ENCODE data around the gene ENO2. TPM values are rescaled to one million over a fixed set of nuclear protein-coding genes. Genes with fewer than 3 reads are reported as not detected.

The ENO2 gene
- total RNA-seq, 1 experiment from 2014 or later = 30.2 TPM

DNA sequence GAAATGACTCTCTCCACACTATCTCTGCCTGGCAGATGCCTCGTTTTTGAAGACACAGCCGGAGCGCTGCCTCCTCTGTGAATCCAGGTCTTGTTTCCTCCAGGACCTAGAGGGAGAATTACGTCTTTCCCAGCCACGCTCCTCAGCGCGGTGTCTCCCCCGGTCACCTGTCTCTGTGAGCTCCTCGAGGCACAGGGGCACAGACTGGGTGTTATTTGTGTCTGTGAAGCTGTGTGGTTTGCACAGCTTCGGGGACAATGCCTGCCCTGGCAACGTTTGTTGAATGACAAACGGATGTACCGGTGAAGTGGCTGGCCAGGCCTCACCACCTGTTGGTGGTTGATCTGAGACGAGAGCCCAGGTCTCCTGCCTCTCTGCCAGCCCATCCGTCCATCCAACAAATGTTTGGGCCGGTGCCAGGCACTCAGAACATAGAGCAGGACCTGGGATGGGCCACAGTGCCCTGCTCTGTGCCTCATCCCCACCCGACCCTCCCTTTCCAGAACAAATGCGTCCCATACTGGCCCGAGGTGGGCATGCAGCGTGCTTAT is 42.8 kb downstream of the ENO2 start:
- Histone ChIP-seq H3F3A (ENCODE audit: low read length, unreplicated experiment) (no peaks in the 10 kb centered on the region), H3K4me1 (ENCODE audit: insufficient read depth, low read length) (peaks cover 11% of the 10 kb centered on the region), H2AFZ (ENCODE audit: low read length) (no peak overlapping the region), H3K9ac (ENCODE audit: low read length) (no peak overlapping the region), H3K4me2 (ENCODE audit: low read length) (no peak overlapping the region), H3K4me3 (ENCODE audit: low read length) (no peak overlapping the region), H3K36me3 (ENCODE audit: low read depth, low read length) (no peaks in the 10 kb centered on the region), H3K9me3 (ENCODE audit: low read length) (no peaks in the 10 kb centered on the region), H3K27ac (ENCODE audit: low read length) (no peak overlapping the region), H4K20me1 (ENCODE audit: low read length) (no peaks in the 10 kb centered on the region), H3K27me3 (ENCODE audit: low read length) (no peaks in the 10 kb centered on the region), H3K9me2 (replicated peaks; ENCODE audit: low read length) (no peaks in the 10 kb centered on the region), H3K79me2 (ENCODE audit: low read length) (no peaks in the 10 kb centered on the region)
- ChIA-PET CTCF (no interaction called here), POLR2A (ENCODE audit: unreplicated experiment) (no interaction called here)
- TF ChIP-seq, protein P1, sequence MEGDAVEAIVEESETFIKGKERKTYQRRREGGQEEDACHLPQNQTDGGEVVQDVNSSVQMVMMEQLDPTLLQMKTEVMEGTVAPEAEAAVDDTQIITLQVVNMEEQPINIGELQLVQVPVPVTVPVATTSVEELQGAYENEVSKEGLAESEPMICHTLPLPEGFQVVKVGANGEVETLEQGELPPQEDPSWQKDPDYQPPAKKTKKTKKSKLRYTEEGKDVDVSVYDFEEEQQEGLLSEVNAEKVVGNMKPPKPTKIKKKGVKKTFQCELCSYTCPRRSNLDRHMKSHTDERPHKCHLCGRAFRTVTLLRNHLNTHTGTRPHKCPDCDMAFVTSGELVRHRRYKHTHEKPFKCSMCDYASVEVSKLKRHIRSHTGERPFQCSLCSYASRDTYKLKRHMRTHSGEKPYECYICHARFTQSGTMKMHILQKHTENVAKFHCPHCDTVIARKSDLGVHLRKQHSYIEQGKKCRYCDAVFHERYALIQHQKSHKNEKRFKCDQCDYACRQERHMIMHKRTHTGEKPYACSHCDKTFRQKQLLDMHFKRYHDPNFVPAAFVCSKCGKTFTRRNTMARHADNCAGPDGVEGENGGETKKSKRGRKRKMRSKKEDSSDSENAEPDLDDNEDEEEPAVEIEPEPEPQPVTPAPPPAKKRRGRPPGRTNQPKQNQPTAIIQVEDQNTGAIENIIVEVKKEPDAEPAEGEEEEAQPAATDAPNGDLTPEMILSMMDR (conservative IDR thresholded peaks at IDR 0.05; ENCODE audit: low read depth, low read length) = no peak
- no peak for TF ChIP-seq EZH2 (IDR thresholded peaks at IDR 0.05; ENCODE audit: low read length, unreplicated experiment)
- TF ChIP-seq EZH2phosphoT487 (IDR thresholded peaks at IDR 0.05; ENCODE audit: borderline replicate concordance, low read length) = no peak
- ATAC-seq (no peak), DNase-seq (no peak)
- intact Hi-C loops (cut with micrococcal nuclease) = no loop called here
- BruUV-seq (replicated peaks) = no TSS peak

DNA sequence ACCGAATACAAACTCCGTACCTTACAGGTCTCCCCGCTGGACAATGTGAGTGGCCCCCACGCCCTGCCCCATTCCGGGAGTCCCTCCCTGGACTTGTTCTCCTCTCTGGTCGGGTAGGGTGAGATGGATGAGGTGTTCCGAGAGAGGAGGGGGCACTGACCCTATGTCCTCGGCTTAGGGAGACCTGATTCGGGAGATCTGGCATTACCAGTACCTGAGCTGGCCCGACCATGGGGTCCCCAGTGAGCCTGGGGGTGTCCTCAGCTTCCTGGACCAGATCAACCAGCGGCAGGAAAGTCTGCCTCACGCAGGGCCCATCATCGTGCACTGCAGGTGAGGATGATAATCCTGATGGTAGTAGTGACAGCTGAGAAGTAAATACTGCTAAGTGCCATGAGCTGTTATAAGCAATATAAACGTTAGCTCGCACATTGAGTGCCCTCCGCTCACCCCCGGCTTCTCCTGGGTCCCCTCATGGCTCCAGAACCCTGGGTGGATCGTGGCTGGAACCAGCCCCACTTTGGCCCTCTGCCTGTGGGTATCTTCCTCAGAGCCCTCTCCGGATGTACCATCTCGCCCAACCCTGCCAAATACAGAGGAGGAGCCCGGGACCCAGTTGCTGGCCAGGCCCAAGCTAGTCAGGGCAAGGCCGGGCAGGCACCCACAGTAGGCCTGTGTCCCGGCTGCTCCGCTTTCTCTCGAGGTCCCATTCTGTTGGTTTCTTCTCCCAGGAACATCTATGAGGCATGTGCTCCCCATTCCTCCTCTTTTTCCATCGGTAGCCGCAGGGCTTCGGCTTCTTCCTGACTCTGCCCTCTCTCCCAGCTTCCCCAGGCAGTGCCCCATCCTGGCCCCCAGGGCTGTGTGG is 43.6 kb downstream of the ENO2 start:
- no TSS peak for BruUV-seq (replicated peaks)
- H2AFZ ChIP-seq (ENCODE audit: low read length) = no peak overlapping the region
- TF ChIP-seq EZH2 (IDR thresholded peaks at IDR 0.05; ENCODE audit: low read length, unreplicated experiment) (no peak), EZH2phosphoT487 (IDR thresholded peaks at IDR 0.05; ENCODE audit: borderline replicate concordance, low read length) (no peak)
- TF ChIP-seq, protein P1 (conservative IDR thresholded peaks at IDR 0.05; ENCODE audit: low read depth, low read length) = no peak
- no peaks in the 10 kb centered on the region for H3K79me2 ChIP-seq (ENCODE audit: low read length)
- no peak overlapping the region for H3K27ac ChIP-seq (ENCODE audit: low read length)
- no peaks in the 10 kb centered on the region for H3F3A ChIP-seq (ENCODE audit: low read length, unreplicated experiment)
- ChIA-PET POLR2A (ENCODE audit: unreplicated experiment) (no interaction called here), CTCF (no interaction called here)
- ATAC-seq (no peak), DNase-seq (no peak)
- H3K36me3 ChIP-seq (ENCODE audit: low read depth, low read length) = no peaks in the 10 kb centered on the region
- intact Hi-C loops (cut with micrococcal nuclease) = no loop called here
- peaks cover 14% of the 10 kb centered on the region for H3K4me1 ChIP-seq (ENCODE audit: insufficient read depth, low read length)
- no peaks in the 10 kb centered on the region for H4K20me1 ChIP-seq (ENCODE audit: low read length)
- H3K9me3 ChIP-seq (ENCODE audit: low read length) = no peaks in the 10 kb centered on the region
- H3K9me2 ChIP-seq (replicated peaks; ENCODE audit: low read length) = no peaks in the 10 kb centered on the region
- H3K4me2 ChIP-seq (ENCODE audit: low read length) = no peak overlapping the region
- H3K9ac ChIP-seq (ENCODE audit: low read length) = no peak overlapping the region
- no peak overlapping the region for H3K4me3 ChIP-seq (ENCODE audit: low read length)
- H3K27me3 ChIP-seq (ENCODE audit: low read length) = no peaks in the 10 kb centered on the region

DNA sequence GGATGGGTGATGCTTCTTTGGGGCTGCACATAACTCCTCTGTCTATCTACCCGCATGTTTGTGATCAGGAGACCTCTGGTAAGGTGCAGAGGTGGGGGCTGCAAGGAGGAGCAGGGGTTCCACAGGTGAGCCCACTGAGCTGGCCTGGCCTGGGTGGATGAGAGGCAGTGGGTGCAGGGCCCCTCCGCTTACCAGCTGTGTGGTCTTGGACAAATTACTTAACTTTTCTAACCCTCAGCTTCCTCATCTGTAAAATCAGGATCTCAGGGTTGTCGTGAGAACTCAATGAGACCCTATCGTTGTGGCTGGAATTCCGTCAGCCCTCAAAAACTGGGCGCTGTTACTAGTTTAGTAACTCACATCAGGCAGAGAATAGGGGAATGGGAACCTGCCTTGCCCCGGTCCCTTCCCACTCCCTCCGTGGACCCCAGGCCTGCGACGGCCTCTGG is 44.3 kb downstream of the ENO2 start:
- Histone ChIP-seq H3K9me2 (replicated peaks; ENCODE audit: low read length) (no peaks in the 10 kb centered on the region), H3K4me3 (ENCODE audit: low read length) (no peak overlapping the region), H3K4me2 (ENCODE audit: low read length) (no peak overlapping the region), H3K79me2 (ENCODE audit: low read length) (no peaks in the 10 kb centered on the region), H3K27me3 (ENCODE audit: low read length) (no peaks in the 10 kb centered on the region), H2AFZ (ENCODE audit: low read length) (no peak overlapping the region), H3K27ac (ENCODE audit: low read length) (no peak overlapping the region), H3K4me1 (ENCODE audit: insufficient read depth, low read length) (peaks cover 14% of the 10 kb centered on the region), H3K9ac (ENCODE audit: low read length) (no peak overlapping the region), H4K20me1 (ENCODE audit: low read length) (no peaks in the 10 kb centered on the region), H3K36me3 (ENCODE audit: low read depth, low read length) (no peaks in the 10 kb centered on the region), H3F3A (ENCODE audit: low read length, unreplicated experiment) (no peaks in the 10 kb centered on the region), H3K9me3 (ENCODE audit: low read length) (no peaks in the 10 kb centered on the region)
- no peak for DNase-seq
- intact Hi-C loops (cut with micrococcal nuclease) = no loop called here
- no TSS peak for BruUV-seq (replicated peaks)
- TF ChIP-seq EZH2 (IDR thresholded peaks at IDR 0.05; ENCODE audit: low read length, unreplicated experiment) (no peak), EZH2phosphoT487 (IDR thresholded peaks at IDR 0.05; ENCODE audit: borderline replicate concordance, low read length) (no peak)
- TF ChIP-seq, protein P1 (conservative IDR thresholded peaks at IDR 0.05; ENCODE audit: low read depth, low read length) = no peak
- no peak for ATAC-seq
- ChIA-PET CTCF (no interaction called here), POLR2A (ENCODE audit: unreplicated experiment) (no interaction called here)
